ENCODE data around the gene RNASEH2B. TPM values are rescaled to one million over a fixed set of nuclear protein-coding genes. Genes with fewer than 3 reads are reported as not detected.

Gene RNASEH2B
- total and polyA plus RNA-seq, 2 donors (not counting 1 experiment from before 2014, with no cell fraction given), result 64.0 to 151 TPM

DNA sequence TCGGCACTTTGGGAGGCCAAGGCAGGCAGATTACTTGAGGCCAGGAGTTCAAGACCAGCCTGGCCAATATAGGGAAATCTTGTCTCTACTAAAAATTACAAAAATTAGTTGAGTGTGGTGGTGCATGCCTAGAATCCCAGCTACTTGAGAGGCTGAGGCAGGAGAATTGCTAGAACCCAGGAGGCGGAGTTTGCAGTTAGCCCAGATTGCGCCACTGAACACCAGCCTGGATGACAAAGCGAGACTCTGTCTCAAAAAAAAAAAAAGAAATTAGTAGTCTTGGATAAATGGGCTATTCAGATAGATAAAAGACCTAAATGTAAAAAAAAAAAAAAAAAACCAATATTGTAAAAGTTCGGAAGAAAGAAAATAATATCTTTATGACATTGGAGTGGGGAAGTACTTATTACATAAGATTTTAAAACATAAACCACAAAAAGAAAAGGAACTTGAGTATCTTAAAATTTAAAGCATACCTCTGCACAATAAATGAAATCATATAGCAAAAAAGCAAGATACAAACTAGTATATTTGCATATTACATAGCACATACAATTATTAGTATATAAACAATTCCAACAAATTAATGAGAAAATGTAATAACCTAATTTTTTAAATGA lies 26.7 kb upstream of the RNASEH2B start:
- Histone ChIP-seq H3K9ac (ENCODE audit: low read length) (no peak overlapping the region), H4K20me1 (ENCODE audit: control insufficient read depth, insufficient read depth, low read length, poor library complexity, severe bottlenecking) (no peaks in the 10 kb centered on the region), H3K27me3 (replicated peaks in 1 of 4; ENCODE audit: control extremely low read depth in 1 of 4, control insufficient read depth in 3 of 4, insufficient read depth in 4 of 4, low read length in 3 of 4) (no peaks in the 10 kb centered on the region), H3K4me1 (ENCODE audit: control insufficient read depth in 2 of 2, insufficient read depth in 2 of 2, low read length in 2 of 2) (peaks cover 14 to 15% of the 10 kb centered on the region in 2 donors), H3K36me3 (replicated peaks in 1 of 2; ENCODE audit: control extremely low read depth in 1 of 2, control insufficient read depth in 1 of 2, extremely low read depth in 1 of 2, insufficient read depth in 2 of 2, low read length in 1 of 2) (no peaks in the 10 kb centered on the region), H3K27ac (ENCODE audit: low read length in 2 of 2) (no peak overlapping the region), H3K9me3 (ENCODE audit: control extremely low read depth in 1 of 3, control insufficient read depth in 2 of 3, insufficient read depth in 1 of 3, low read length in 2 of 3) (no peaks in the 10 kb centered on the region), H2AFZ (ENCODE audit: insufficient read depth, low read depth, low read length, poor library complexity, severe bottlenecking) (no peak overlapping the region), H3K4me3 (ENCODE audit: control extremely low read depth in 1 of 5, extremely low read depth in 1 of 5, insufficient read depth in 1 of 5, low read depth in 2 of 5, low read length in 4 of 5) (no peak overlapping the region), H3K4me2 (replicated peaks; ENCODE audit: low read depth, low read length, poor library complexity, severe bottlenecking) (no peak overlapping the region), H3K79me2 (ENCODE audit: control insufficient read depth, insufficient read depth, low read length) (no peaks in the 10 kb centered on the region)
- WGBS (ENCODE audit: insufficient coverage), result 100% methylated on average over 1 of the region's 5 CpGs
- Mint-ChIP-seq H3K4me3 (no peak overlapping the region), H3K9me3 (ENCODE audit: insufficient read depth) (no peaks in the 10 kb centered on the region), H3K4me1 (peaks cover 24% of the 10 kb centered on the region), H3K27ac (no peak overlapping the region), H3K27me3 (no peaks in the 10 kb centered on the region)
- intact Hi-C loops (cut with micrococcal nuclease), result no loop called here
- TF ChIP-seq, protein P1, sequence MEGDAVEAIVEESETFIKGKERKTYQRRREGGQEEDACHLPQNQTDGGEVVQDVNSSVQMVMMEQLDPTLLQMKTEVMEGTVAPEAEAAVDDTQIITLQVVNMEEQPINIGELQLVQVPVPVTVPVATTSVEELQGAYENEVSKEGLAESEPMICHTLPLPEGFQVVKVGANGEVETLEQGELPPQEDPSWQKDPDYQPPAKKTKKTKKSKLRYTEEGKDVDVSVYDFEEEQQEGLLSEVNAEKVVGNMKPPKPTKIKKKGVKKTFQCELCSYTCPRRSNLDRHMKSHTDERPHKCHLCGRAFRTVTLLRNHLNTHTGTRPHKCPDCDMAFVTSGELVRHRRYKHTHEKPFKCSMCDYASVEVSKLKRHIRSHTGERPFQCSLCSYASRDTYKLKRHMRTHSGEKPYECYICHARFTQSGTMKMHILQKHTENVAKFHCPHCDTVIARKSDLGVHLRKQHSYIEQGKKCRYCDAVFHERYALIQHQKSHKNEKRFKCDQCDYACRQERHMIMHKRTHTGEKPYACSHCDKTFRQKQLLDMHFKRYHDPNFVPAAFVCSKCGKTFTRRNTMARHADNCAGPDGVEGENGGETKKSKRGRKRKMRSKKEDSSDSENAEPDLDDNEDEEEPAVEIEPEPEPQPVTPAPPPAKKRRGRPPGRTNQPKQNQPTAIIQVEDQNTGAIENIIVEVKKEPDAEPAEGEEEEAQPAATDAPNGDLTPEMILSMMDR (IDR thresholded peaks at IDR 0.05), result no peak
- TF ChIP-seq EZH2 (IDR thresholded peaks at IDR 0.05; ENCODE audit: borderline replicate concordance, insufficient read depth, low read depth, low read length, poor library complexity, severe bottlenecking), result no peak
- ATAC-seq (ENCODE audit: low read depth) (no peak), DNase-seq (no peak)
- POLR2A ChIA-PET, result no interaction called here
- CTCF ChIA-PET, result no interaction called here

DNA sequence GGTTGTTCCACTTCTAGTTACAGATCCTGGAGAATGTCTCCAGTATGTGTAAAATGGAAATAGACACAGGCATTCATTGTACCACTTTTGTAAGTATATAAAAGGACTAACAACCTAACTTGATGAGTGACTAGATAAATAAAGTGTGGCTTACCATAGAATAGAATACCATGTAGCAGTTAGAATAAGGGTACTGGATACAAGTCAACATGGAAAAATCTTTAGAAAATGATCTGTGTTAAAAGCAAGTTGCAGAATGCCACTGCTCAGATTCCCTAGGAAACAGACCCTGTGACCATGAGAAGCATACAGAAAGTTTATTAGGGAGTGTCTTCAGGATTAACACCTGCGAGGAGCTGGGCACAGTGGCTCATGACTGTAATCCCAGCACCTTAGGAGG lies 25.9 kb upstream of the RNASEH2B start:
- Histone ChIP-seq H3K9ac (ENCODE audit: low read length) (no peak overlapping the region), H3K4me3 (ENCODE audit: control extremely low read depth in 1 of 5, extremely low read depth in 1 of 5, insufficient read depth in 1 of 5, low read depth in 2 of 5, low read length in 4 of 5) (no peak overlapping the region), H3K4me2 (replicated peaks; ENCODE audit: low read depth, low read length, poor library complexity, severe bottlenecking) (no peak overlapping the region), H3K27ac (ENCODE audit: low read length in 2 of 2) (no peak overlapping the region), H3K9me3 (ENCODE audit: control extremely low read depth in 1 of 3, control insufficient read depth in 2 of 3, insufficient read depth in 1 of 3, low read length in 2 of 3) (no peaks in the 10 kb centered on the region), H3K4me1 (ENCODE audit: control insufficient read depth in 2 of 2, insufficient read depth in 2 of 2, low read length in 2 of 2) (peaks cover 14 to 15% of the 10 kb centered on the region in 2 donors), H3K27me3 (replicated peaks in 1 of 4; ENCODE audit: control extremely low read depth in 1 of 4, control insufficient read depth in 3 of 4, insufficient read depth in 4 of 4, low read length in 3 of 4) (no peaks in the 10 kb centered on the region), H2AFZ (ENCODE audit: insufficient read depth, low read depth, low read length, poor library complexity, severe bottlenecking) (no peak overlapping the region), H3K79me2 (ENCODE audit: control insufficient read depth, insufficient read depth, low read length) (no peaks in the 10 kb centered on the region), H4K20me1 (ENCODE audit: control insufficient read depth, insufficient read depth, low read length, poor library complexity, severe bottlenecking) (no peaks in the 10 kb centered on the region), H3K36me3 (replicated peaks in 1 of 2; ENCODE audit: control extremely low read depth in 1 of 2, control insufficient read depth in 1 of 2, extremely low read depth in 1 of 2, insufficient read depth in 2 of 2, low read length in 1 of 2) (no peaks in the 10 kb centered on the region)
- WGBS (ENCODE audit: insufficient coverage), result 86% methylated on average over 1 of the region's 1 CpG
- Mint-ChIP-seq H3K4me3 (no peak overlapping the region), H3K4me1 (peaks cover 27% of the 10 kb centered on the region), H3K9me3 (ENCODE audit: insufficient read depth) (no peaks in the 10 kb centered on the region), H3K27ac (no peak overlapping the region), H3K27me3 (no peaks in the 10 kb centered on the region)
- POLR2A ChIA-PET, result no interaction called here
- TF ChIP-seq, protein P1 (IDR thresholded peaks at IDR 0.05), result no peak
- TF ChIP-seq EZH2 (IDR thresholded peaks at IDR 0.05; ENCODE audit: borderline replicate concordance, insufficient read depth, low read depth, low read length, poor library complexity, severe bottlenecking), result no peak
- DNase-seq (no peak), ATAC-seq (ENCODE audit: low read depth) (no peak)
- CTCF ChIA-PET, result no interaction called here
- intact Hi-C loops (cut with micrococcal nuclease), result no loop called here
